ENCODE measurements around the gene NRCAM.

GRCh38 chr7:108340856-108341411, 115.3 kb downstream of the NRCAM start:
- no peak for TF ChIP-seq CTCF (conservative IDR thresholded peaks at IDR 0.05)
- no peak for TF ChIP-seq EZH2 (IDR thresholded peaks at IDR 0.05; ENCODE audit: low read depth)

Data from PC-9 (cell line).